HG03175 (cell line): ENCODE measurements around the gene USP54.
"Not testable (repeated sequence)": the region's sequence is repeated elsewhere in the genome, so short reads cannot be mapped to it uniquely, and the experiment has no call there.

Experiments
- ATAC-seq: cut with Tn5 transposase; IDR thresholded peaks from one replicate; pipeline ENCODE4 v1.9.1; 2021; ENCODE audit warnings: mild to moderate bottlenecking, moderate library complexity; ENCODE audit not compliant: unreplicated experiment

The USP54 gene, protein sequence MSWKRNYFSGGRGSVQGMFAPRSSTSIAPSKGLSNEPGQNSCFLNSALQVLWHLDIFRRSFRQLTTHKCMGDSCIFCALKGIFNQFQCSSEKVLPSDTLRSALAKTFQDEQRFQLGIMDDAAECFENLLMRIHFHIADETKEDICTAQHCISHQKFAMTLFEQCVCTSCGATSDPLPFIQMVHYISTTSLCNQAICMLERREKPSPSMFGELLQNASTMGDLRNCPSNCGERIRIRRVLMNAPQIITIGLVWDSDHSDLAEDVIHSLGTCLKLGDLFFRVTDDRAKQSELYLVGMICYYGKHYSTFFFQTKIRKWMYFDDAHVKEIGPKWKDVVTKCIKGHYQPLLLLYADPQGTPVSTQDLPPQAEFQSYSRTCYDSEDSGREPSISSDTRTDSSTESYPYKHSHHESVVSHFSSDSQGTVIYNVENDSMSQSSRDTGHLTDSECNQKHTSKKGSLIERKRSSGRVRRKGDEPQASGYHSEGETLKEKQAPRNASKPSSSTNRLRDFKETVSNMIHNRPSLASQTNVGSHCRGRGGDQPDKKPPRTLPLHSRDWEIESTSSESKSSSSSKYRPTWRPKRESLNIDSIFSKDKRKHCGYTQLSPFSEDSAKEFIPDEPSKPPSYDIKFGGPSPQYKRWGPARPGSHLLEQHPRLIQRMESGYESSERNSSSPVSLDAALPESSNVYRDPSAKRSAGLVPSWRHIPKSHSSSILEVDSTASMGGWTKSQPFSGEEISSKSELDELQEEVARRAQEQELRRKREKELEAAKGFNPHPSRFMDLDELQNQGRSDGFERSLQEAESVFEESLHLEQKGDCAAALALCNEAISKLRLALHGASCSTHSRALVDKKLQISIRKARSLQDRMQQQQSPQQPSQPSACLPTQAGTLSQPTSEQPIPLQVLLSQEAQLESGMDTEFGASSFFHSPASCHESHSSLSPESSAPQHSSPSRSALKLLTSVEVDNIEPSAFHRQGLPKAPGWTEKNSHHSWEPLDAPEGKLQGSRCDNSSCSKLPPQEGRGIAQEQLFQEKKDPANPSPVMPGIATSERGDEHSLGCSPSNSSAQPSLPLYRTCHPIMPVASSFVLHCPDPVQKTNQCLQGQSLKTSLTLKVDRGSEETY (N-terminal part only)

DNA sequence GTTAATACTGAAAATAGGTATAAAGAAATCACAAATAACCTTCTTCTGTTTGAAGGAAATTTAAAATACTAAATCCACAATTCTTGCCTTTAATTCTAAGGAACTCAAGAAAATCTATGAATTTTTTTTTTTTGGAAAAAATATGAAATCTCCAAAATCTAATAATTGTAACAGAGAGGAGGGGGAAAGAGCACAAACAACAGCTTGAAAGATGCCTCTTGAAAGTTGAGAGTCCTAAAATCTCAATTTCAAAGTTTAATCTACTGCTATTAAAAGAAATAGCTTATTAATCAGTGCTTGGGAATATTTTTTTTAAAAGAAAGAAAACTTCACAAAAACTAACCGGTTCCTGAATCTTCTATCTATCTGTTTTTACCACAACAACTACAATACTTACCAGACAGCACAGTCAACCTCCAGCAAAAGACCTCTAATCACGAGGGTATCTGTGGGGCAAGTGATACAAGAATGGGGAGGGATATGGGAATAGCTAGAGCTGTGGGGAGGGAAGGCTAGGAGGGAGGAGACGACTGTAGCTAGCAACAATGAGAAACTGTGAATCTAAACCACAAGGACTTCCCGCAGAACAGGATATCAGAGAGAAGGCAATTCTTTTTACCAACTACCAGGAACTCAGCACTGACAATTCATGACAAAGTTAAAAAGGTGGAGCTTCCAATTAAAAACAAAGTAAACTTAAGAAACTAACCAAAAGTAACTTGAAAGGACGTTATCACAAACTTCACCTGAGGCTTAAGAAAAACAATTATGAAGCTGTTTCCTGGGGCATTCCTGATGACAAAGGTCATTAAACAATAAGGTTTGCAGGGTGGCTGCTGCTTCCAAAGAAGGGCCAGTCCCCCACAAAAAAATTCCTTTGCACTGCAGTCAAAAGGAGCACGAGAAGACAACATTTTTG is at the start of gene USP54:
Gene USP54, minus strand, starts transcription at position 462 of the 919 bp plus-strand sequence. CDS start 15,684 bp downstream, outside the sequence.
- ATAC-seq = no peak

DNA sequence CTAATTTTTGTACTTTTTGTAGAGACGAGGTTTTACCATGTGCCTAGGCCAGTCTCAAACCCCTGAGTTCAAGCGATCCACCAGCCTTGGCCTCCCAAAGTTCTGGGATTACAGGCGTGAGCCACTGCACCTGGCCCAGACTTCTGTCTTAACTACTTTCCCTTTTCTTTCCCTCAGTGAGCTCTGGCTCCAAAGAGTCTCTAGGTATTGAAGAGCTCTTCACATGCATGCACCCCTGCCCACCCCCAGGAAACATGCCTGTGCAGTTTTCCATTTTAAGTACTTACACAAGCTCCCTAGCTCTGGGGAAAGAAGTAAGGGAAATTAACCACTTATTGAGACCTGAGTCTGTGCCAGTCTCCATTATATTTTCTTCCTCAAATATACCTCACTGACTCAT is 48.1 kb upstream of the USP54 start:
- no peak for ATAC-seq

DNA sequence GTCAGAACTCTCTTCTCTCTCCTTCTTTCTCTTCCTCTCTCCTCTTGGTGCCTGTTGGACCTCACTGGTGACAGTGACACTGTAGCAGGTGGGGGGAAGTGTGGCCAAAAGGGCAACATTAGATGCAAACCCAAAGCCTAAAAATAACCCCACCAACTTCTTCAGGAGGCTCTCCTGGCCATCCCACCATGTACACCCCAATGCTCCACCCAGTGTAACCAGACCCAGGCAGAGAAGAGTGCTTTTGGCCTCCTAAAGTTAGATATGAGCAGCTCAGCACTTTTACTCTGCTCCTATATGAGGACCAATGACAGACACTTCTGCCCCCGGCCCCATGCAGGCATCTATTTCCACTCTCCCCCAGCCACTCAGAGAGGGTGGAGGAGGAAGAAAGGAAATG is 44.6 kb upstream of the USP54 start:
- ATAC-seq = no peak

DNA sequence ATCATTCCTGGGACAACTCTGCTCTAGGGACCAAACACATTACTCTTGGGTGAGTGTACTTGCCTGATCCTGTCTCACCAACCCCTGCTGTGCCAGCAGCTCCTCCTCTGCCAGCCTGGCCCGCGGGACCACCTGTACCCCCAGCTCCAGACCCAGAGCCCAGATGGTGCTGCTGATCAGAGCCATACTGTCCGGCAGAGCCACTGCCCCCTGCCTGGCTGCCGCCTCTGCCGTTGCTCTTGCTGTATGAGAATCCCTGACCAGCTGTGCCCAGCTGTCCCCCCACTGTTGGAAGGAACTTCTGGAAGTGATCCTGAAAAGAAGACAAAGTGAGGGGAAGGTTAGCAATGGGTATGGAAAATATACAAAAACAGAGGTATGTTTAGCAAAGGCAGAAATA is 43.3 kb upstream of the USP54 start:
- no peak for ATAC-seq

DNA sequence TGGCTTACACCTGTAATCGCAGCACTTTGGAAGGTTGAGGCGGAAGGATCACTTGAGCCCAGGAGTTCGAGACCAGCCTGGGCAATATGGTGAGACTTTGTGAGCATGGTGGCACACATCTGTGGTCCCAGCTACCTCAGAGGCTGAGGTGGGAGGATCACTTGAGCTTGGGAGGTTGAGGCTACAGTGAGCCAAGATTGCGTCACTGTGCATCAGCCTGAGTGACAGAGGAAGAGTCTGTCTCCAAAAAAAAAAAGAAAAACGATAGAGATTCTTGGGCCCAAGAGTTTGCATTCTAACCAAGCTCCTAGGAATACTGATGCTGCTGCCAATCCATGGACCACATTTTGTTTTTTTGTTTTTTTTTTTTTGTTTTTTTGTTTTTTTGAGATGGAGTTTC is 38.0 kb upstream of the USP54 start:
- ATAC-seq = no peak

DNA sequence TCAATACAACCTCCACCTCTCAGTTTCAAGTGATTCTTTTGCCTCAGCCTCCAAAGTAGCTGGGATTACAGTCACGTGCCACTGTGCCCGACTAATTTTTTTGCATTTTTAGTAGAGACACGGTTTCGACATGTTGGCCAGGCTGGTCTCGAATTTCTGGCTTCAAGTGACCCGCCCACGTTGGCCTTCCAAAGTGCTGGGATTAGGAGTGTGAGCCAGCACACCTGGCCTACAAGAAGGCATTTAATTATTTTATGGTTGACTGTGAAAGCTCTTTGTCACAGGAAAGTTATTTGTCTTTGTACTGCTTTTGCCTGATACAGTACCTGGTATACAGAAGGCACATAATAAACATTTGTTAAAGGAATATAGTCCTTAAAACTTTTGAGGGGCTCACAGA is 37.3 kb upstream of the USP54 start:
- no peak for ATAC-seq

DNA sequence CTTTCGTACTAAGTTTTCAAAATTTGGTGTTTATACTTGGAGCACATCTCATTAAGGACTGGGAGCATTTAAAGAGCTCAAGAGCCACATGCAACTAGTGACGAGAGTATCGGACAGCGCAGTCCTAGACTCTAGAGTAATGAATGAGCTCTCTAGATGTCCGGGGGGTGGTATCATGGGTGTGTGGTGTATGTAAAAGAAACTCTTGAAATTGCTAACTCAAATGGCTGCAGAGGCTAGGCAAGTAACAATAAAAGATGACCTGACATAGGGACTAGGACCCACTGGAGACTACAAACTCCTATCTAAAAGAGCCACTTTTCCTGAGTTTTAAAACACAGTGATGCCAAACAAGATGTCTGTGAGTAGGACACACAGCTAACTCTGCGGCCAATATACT is 36.2 kb upstream of the USP54 start:
- ATAC-seq = no peak

DNA sequence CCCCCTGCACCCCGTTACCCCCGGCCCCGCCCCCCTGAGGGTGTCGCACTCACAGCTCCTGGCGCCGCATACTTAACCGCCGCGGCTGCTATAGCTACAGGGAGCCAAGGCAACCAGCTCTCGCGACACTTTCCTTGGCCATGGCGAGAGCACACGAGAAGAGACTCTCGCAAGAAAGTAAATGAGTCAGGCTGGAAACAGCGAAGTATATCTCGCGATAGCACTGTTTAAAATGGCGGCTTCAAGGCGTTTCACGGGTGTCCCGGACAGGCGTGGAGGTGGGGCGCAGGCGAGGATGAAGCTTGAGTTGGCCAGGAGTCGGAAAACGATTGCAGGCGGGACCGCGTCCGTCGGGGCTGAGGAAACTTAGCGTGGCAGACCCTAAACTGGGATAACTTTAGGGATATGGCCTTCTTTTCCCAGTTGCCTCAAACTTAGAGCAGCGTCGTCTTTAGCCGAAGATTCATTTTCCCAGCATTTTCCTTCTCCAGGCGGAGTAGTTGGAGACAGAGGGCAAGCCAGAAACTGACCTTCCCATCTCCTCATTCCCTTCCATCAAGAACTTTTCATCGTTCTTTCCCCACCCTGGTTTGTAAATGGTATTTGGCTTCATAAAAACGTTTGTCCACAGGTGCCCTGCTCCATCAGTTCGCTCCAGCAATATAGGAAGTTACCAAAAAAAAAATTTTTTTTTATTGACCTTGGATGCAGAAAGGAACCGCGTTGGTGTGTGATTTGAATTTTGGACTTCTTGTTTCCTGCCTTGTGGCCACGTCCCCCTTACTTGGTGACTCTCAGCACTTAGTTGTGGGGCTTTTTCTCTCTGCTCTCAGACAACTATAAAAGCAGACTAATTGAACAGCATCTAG is 35.0 kb upstream of the USP54 start:
- ATAC-seq = peak; percentile 97

DNA sequence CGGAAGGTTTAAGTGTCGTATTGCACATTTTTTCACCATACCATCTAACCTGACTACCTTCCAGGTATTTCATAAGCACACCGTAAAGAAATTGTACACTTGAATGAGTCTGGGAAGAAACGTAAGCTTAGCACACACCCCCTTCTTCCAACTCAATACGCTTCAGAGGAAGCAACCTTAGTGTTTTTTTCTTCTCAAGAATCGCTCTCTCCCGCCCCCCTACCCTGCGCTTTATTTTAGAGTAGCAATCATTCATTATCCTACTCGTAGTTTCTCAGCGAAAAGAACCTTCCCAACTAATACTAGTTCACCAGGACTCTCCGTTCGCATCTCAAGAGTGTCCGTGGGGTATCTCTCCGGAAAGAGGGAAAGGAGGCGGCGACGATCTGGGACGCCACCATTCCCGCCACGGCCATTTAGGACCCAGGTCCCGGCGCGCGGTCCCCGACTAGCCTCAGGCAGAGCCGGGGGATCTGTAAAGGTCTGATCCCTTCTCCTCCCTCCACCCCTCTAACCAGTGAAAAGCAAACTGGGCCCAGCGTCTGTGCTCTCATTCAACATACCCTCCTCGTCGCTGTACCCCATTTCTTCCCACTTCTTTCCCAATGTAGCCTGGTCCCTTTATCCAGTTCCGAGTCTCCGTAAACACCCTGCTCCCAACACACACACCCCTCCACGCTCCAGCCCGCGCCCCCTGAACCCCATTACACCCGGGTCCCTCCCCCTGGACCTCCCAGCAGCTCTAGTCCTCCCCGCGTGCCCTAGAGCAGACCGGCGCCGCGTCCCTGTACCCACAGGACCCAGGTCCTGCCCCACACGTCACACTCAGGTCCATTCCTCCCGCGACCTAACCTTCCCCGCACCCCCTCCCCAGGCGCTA is 34.1 kb upstream of the USP54 start:
- peak; percentile 38 for ATAC-seq

DNA sequence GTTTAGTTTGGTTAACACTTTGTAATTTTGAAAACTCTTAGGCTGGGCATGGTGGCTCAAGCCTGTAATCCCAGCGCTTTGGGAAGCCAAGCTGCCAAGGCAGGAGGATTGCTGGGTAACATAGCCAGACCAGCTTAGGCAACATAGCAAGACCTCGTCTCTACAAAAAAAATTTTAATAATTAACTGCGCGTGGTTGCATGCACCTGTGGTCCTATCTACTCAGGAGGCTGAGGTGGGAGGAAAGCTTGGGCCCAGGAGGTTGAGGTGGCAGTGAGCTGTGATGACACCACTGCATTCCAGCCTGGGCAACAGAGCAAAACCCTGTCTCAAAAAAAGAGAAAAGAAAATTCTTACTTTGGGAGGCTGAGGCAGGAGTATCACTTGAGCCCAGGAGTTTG is 31.9 kb upstream of the USP54 start:
- ATAC-seq = no peak

DNA sequence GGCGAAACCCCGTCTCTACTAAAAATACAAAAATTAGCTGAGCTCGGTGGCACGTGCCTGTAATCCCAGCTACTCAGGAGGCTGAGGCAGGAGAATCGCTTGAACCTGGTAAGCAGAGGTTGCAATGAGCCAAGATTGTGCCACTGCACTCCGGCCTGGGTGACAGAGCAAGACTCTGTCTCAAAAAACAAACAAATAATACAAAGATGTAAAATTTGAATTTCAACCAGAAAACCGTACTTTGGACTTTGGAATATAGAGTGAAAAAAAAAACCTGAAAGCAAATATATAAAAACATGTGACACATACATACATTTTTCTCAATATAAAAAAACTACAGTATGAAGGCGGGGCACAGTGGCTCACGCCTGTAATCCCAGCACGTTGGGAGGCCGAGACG is 29.8 kb upstream of the USP54 start:
- not testable (repeated sequence) for ATAC-seq

DNA sequence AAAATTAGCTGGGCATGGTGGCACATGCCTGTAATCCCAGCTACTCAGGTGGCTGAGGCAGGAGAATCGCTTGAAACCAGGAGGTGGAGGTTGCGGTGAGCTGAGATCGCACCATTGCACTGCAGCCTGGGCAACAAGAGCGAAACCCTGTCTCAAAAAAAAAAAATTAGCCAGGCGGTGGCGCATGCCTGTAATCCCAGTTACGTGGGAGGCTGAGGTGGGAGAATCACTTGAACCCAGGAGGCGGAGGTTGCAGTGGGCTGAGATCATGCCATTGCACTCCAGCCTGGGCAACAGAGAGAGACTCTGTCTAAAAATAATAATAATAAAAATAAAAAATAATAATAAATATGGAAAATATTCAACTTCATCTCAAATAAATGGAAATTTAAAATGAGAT is 26.0 kb upstream of the USP54 start:
- not testable (repeated sequence) for ATAC-seq

DNA sequence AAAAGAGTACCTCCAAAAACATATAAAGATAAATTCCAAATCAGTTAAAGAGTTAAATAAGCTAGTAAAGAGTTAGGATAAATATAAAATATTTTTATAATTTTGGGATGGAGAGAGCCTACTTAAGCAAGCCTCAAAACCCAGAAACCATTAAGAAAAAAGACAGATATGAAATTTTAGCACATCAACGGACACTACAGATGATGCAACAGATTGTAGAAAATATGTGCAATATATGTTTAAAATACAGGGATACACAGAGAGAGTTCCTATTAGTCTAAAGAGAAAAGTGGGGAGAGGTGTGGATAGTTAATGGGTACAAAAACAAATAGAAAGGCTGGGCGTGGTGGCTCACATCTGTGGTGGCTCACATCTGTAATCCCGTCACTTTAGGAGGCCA is 23.6 kb upstream of the USP54 start:
- no peak for ATAC-seq

DNA sequence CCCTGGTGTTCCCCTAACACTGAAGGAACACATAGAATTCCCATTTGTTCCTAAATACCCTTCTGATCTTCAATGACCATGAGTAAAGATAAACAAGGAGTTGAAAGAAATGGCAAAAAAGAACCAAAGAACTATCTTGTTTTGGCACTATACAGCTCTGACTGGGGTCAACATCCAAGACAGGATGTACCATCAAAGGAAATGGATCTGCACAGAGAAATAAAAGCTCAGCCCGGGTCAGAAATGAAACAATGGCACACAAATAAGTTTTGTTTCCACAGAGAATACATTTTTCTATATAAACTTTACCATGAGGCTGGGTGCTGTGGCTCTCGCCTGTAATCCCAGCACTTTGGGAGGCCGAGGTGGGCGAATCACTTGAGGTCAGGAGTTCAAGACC is 18.0 kb upstream of the USP54 start:
- no peak for ATAC-seq

DNA sequence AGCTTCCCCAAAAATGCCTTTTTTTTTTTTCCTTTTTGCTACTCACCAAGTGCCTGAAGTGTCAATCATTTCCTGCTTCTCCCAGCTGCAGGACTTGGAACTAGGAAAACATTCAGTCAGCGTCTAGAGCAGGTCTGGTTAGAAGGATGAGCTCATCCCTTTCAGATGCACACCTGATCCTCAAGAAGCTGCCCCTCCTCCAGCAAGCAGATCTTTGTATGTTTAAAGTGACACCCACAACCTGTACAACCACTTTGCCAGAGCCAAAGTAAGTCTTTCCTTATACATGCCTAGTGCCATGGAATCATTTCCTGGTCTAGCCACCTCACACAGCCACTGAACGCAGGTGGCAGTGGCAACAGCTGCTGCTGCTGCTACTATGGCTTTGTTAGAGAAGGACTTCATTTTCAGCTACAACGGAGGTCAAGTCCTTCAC is 10.4 kb upstream of the USP54 start:
- ATAC-seq = no peak

DNA sequence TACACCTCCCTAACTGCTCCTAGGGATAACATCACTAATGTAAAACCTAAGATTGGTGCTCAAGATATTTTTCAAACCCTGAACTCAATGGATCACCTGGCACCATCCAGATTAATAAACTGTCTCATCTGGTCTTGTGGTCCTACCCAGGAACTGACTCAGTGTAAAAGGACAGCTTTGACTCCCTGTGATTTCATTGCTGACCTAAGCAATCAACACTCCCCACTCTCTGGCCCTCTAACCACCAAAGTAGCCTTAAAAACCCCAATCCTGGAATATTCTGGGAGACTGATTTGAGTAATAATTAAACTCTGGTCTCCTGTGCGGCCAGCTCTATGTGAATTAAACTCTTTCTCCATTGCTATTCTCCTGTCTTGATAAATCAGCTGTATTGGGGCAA is 6.2 kb upstream of the USP54 start:
- no peak for ATAC-seq

DNA sequence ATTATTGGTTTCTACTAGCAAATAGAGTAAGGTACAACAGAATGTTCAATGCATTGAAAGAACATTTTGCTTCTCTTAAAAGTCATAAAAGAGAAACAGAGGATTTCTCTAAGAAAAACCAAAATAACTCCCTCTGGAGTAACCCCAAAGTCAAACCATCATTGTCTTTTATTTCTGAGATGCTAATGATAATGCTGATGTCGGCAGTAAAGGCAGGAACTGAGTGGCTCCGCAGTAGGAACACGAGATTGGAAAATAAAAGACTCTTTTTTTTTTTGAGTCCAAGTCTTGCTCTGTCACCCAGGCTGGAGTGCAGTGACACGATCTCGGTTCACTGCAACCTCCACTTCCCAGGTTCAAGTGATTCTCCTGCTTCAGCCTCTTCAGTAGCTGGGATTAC is 2.7 kb upstream of the USP54 start:
- ATAC-seq = no peak

DNA sequence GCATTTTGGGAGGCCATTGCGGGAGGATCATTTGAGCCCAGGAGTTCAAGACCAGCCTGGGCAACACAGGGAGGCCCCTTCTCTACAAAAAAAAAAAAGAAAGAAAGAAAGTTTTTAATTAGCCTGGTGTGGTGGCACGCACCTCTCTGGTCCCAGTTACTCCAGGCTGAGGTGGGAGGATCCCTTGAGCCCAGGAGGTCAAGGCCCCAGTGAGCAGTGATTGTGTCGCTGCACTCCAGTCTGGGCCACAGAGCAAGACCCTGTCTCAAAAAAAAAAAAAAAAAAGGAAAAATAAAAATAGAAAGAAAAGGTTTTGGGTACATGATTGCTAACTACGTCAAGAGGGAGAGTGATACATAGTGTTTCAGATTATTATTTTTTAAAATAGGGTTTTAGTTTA is 2.0 kb upstream of the USP54 start:
- no peak for ATAC-seq
